ENCODE measurements around the gene PIP5K1A. TPM values are rescaled to one million over a fixed set of nuclear protein-coding genes. Genes with fewer than 3 reads are reported as not detected.

PIP5K1A gene
- total and polyA plus RNA-seq, 2 of the 8 experiments (the other 6 are each of a cell fraction or from before 2014, with no cell fraction given) = 87.5 to 105 TPM

DNA sequence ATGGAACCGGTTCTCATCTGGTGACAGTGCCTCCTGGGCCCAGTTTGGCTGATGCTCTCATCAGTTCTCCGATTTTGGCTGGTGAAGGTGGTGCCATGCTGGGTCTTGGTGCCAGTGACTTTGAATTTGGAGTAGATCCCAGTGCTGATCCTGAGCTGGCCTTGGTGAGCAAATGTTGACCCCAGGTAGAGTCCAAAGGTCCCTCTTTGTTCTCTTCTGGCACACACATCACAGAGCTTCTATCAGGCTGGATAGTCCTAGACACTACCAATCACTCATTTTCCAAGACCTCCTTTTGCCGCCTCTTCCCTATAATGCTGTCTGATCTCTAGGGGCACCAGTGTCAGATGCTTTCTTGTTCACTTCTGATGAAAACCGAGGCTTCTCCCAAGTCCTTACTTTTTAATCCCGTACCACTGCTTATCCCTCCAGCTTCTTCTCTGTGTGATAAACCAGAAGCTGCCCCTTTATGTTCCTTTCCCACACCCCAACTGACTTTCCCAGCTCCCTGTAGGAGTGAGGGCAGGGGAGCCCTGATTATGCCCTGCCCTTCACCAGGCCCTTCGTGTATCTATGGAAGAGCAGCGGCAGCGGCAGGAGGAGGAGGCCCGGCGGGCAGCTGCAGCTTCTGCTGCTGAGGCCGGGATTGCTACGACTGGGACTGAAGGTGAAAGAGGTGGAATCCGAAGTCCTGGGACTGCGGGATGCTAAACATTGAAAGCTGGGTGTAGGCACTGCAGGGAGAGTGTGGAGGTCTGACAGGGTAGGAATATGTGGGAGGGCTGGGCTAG is 67.3 kb downstream of the PIP5K1A start:
- Histone ChIP-seq H3K4me2 (ENCODE audit: insufficient read depth in 1 of 2, low read depth in 2 of 2, low read length in 2 of 2) (no peak overlapping the region), H3K27me3 (replicated peaks in 1 of 4; ENCODE audit: control insufficient read depth in 3 of 4, extremely low read depth in 1 of 4, insufficient read depth in 3 of 4, low read length in 3 of 4) (no peaks in the 10 kb centered on the region), H3K23ac (ENCODE audit: insufficient read length) (no peak overlapping the region), H3K9ac (replicated peaks in 1 of 4; ENCODE audit: extremely low read depth in 1 of 4, low read depth in 3 of 4, low read length in 3 of 4) (no peak overlapping the region), H2BK15ac (ENCODE audit: low read length) (no peak overlapping the region), H3K79me1 (ENCODE audit: low read depth, low read length) (no peaks in the 10 kb centered on the region), H2BK20ac (ENCODE audit: low read length) (no peak overlapping the region), H4K5ac (ENCODE audit: insufficient read length, low read depth, low read length) (no peak overlapping the region), H2AFZ (ENCODE audit: low read length) (no peak overlapping the region), H3K4ac (replicated peaks; ENCODE audit: insufficient read length, low read depth, low read length) (no peak overlapping the region), H4K91ac (replicated peaks; ENCODE audit: insufficient read length, low read length) (no peak overlapping the region), H3K4me3 (ENCODE audit: extremely low read depth in 1 of 4, insufficient read depth in 2 of 4, low read depth in 3 of 4, low read length in 4 of 4) (no peak overlapping the region), H3K56ac (replicated peaks; ENCODE audit: insufficient read length, low read depth, low read length) (no peak overlapping the region), H3K23me2 (ENCODE audit: low read depth, low read length) (no peaks in the 10 kb centered on the region), H2BK5ac (ENCODE audit: low read depth, low read length) (no peak overlapping the region), H2BK120ac (replicated peaks; ENCODE audit: low read depth, low read length) (no peak overlapping the region), H3K14ac (ENCODE audit: insufficient read length) (no peak overlapping the region), H3K18ac (ENCODE audit: extremely low read depth, low read length) (no peak overlapping the region), H3K27ac (ENCODE audit: low read depth, low read length) (no peak overlapping the region), H2AK5ac (ENCODE audit: low read depth, low read length) (no peak overlapping the region), H4K8ac (ENCODE audit: extremely low read depth, insufficient read depth, low read length) (no peak overlapping the region), H4K20me1 (replicated peaks in 1 of 2; ENCODE audit: control insufficient read depth in 1 of 2, insufficient read depth in 2 of 2, low read length in 2 of 2) (peaks cover 2 to 3% of the 10 kb centered on the region in 2 experiments), H3K36me3 (ENCODE audit: control insufficient read depth in 2 of 4, insufficient read depth in 4 of 4, low read length in 3 of 4) (peaks cover 15 to 59% (median 38%) of the 10 kb centered on the region in 4 experiments; a peak in 7 of 8 replicates), H2BK12ac (ENCODE audit: low read depth, low read length) (no peak overlapping the region), H3K4me1 (replicated peaks in 1 of 4; ENCODE audit: control insufficient read depth in 3 of 4, insufficient read depth in 4 of 4, low read length in 3 of 4) (no peaks in the 10 kb centered on the region; a peak in 1 of 7 replicates), H3K79me2 (ENCODE audit: control insufficient read depth in 1 of 2, insufficient read depth in 2 of 2, low read length in 2 of 2) (peaks cover 0 to 7% of the 10 kb centered on the region in 2 experiments; a peak in 1 of 4 replicates), H3K9me3 (ENCODE audit: insufficient read depth in 2 of 2, low read depth in 1 of 2, low read length in 1 of 2) (no peaks in the 10 kb centered on the region)
- ChIA-PET POLR2A (ENCODE audit: partially characterized antibody) (interaction anchor here (1.1 to 8.0 kb wide), 4 partner anchors 11 to 15 kb away, joined by 4 to 46 read pairs (median 7); partner anchors contain the start of genes PSMD4 and ZNF687), CTCF (ENCODE audit: partially characterized antibody) (interaction anchor here (7.7 kb wide), 1 partner anchor 13 kb away, joined by 44 read pairs; no protein-coding TSS in a partner anchor)
- FAIRE-seq = no peak
- no peak for DNase-seq (ENCODE audit: low read depth in 1 of 2, low spot score in 2 of 2)
- 83% methylated on average over 14 of the region's 14 CpGs; no CpG with 5 or more reads in 1 of the 2 experiments for WGBS, 2 experiments (ENCODE audit: extremely low coverage in 1 of 2, insufficient coverage in 1 of 2, insufficient read length in 1 of 2, insufficient replicate concordance in 2 of 2, low coverage in 1 of 2, low lambda C conversion rate in 2 of 2, missing lambda C conversion rate in 1 of 2)
- TF ChIP-seq, protein P1, sequence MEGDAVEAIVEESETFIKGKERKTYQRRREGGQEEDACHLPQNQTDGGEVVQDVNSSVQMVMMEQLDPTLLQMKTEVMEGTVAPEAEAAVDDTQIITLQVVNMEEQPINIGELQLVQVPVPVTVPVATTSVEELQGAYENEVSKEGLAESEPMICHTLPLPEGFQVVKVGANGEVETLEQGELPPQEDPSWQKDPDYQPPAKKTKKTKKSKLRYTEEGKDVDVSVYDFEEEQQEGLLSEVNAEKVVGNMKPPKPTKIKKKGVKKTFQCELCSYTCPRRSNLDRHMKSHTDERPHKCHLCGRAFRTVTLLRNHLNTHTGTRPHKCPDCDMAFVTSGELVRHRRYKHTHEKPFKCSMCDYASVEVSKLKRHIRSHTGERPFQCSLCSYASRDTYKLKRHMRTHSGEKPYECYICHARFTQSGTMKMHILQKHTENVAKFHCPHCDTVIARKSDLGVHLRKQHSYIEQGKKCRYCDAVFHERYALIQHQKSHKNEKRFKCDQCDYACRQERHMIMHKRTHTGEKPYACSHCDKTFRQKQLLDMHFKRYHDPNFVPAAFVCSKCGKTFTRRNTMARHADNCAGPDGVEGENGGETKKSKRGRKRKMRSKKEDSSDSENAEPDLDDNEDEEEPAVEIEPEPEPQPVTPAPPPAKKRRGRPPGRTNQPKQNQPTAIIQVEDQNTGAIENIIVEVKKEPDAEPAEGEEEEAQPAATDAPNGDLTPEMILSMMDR (IDR thresholded peaks at IDR 0.05; ENCODE audit: control extremely low read depth in 1 of 3, insufficient read depth in 1 of 3, low read depth in 1 of 3, low read length in 3 of 3) = no peak
- TF ChIP-seq SP4 (IDR thresholded peaks at IDR 0.05; ENCODE audit: low read length) (no peak), KDM5A (IDR thresholded peaks at IDR 0.05; ENCODE audit: low read length) (no peak), TCF12 (IDR thresholded peaks at IDR 0.05; ENCODE audit: low read depth, low read length) (no peak), CEBPB (IDR thresholded peaks at IDR 0.05; ENCODE audit: low read depth, low read length) (no peak), SUZ12 (IDR thresholded peaks at IDR 0.05; ENCODE audit: low read length) (no peak), RNF2 (IDR thresholded peaks at IDR 0.05; ENCODE audit: borderline replicate concordance, low read depth, low read length, missing control alignments, poor library complexity, severe bottlenecking) (no peak), BCL11A (IDR thresholded peaks at IDR 0.05; ENCODE audit: low read depth in 2 of 2, low read length in 2 of 2) (no peak)
- TF ChIP-seq, protein P2, sequence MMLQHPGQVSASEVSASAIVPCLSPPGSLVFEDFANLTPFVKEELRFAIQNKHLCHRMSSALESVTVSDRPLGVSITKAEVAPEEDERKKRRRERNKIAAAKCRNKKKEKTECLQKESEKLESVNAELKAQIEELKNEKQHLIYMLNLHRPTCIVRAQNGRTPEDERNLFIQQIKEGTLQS (IDR thresholded peaks at IDR 0.05; ENCODE audit: insufficient read depth, low read depth, low read length) = no peak

Data from H1 (cell line).